NCI-H187 (cell line): Measurements from ENCODE around the gene ANTKMT.

Experiments used
- DNase-seq, 2 experiments: peaks; one replicate each; lab custom pipeline; 2025; lab: John Stamatoyannopoulos, UW

The ANTKMT gene

GRCh38 chr16:720990-721764 is at the start of gene ANTKMT:
Gene ANTKMT, plus strand, starts transcription at chr16:721146. Its CDS starts 129 bp downstream, at chr16:721275.
- peak; percentile 89 to 91 for DNase-seq

- DNase-seq, result no peak
Measured at GRCh38 chr16:671353-672131, 49.4 kb upstream of the ANTKMT start.

DNA sequence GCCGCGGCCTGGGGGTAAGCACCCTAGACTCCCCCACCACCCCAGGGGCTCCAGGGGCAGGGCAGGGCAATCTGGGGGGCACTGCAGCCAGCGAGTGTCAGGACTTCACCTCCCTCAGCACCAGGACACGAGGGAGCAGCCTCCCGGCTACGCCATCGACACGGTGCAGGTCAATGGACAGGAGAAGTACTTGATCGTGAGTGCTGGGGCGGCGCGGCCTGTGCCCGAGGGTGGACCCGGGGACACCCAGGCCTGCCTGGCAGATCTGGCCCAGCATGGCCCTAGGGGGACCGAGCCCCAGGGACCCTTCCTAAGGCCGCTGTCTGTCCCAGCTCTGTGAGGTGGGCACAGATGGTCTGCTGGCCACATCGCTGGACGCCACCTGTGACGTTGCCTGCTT is 48.6 kb upstream of the ANTKMT start:
- DNase-seq, result no peak

DNA sequence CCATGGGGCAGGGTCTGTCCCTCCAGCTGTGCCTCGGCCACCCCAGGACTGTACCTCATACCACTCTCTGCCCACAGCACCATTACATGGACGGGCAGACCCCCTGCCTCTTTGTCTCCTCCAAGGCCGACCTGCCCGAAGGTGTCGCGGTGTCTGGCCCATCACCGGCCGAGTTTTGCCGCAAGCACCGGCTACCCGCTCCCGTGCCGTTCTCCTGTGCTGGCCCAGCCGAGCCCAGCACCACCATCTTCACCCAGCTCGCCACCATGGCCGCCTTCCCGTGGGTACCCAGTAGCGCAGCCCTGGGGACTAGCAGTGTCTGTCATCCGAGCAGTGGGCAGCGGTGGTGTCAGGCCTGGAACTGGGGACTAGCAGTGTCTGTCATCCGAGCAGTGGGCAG is 48.1 kb upstream of the ANTKMT start:
- DNase-seq, result no peak

GRCh38 chr16:673399-673991 is 47.5 kb upstream of the ANTKMT start:
- DNase-seq, result no peak

- no peak for DNase-seq
Measured at GRCh38 chr16:674214-674881, 46.6 kb upstream of the ANTKMT start.

- DNase-seq, result no peak
Measured at GRCh38 chr16:674968-675883, 45.7 kb upstream of the ANTKMT start, which contains the start of gene RHBDL1. Gene RHBDL1, plus strand, starts transcription at chr16:675671. Its CDS starts 120 bp downstream, at chr16:675791.

DNA sequence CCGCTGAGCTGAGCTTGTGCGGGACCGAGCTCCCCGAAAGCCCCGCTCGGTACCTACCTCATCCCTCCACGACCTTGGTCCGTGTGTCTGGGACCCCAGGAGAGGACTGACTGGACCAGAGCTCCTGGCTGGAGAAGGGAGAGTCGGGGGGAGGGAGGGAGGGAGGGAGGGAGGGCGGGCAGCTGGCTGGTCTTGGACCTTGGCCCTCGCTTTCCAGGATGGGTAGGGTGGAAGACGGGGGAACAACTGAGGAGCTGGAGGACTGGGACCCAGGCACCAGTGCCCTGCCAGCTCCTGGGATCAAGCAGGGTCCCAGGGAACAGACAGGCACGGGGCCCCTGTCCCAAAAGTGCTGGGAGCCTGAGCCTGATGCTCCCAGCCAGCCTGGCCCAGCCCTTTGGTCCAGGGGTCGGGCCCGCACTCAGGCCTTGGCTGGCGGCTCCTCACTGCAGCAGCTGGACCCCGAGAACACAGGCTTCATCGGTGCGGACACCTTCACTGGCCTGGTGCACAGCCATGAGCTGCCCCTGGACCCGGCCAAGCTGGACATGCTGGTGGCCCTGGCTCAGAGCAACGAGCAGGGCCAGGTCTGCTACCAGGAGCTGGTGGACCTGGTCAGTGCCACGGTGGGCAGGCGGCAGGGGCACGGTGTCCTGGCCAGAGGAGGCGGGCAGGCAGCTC is 44.9 kb upstream of the ANTKMT start:
- no peak for DNase-seq

DNA sequence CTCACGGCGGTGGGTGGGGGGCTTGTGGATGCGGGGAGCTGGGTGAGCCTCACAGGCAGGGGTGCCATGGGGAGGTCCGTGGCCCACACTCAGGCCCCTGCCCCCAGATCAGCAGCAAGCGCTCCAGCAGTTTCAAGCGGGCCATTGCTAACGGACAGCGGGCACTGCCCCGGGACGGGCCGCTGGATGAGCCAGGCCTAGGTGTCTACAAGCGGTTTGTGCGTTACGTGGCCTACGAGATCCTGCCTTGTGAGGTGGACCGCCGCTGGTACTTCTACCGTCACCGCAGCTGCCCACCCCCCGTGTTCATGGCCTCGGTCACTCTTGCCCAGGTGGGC is 44.4 kb upstream of the ANTKMT start:
- no peak for DNase-seq

GRCh38 chr16:676913-677312 is 44.0 kb upstream of the ANTKMT start:
- peak; percentile 92 to 93 for DNase-seq

DNA sequence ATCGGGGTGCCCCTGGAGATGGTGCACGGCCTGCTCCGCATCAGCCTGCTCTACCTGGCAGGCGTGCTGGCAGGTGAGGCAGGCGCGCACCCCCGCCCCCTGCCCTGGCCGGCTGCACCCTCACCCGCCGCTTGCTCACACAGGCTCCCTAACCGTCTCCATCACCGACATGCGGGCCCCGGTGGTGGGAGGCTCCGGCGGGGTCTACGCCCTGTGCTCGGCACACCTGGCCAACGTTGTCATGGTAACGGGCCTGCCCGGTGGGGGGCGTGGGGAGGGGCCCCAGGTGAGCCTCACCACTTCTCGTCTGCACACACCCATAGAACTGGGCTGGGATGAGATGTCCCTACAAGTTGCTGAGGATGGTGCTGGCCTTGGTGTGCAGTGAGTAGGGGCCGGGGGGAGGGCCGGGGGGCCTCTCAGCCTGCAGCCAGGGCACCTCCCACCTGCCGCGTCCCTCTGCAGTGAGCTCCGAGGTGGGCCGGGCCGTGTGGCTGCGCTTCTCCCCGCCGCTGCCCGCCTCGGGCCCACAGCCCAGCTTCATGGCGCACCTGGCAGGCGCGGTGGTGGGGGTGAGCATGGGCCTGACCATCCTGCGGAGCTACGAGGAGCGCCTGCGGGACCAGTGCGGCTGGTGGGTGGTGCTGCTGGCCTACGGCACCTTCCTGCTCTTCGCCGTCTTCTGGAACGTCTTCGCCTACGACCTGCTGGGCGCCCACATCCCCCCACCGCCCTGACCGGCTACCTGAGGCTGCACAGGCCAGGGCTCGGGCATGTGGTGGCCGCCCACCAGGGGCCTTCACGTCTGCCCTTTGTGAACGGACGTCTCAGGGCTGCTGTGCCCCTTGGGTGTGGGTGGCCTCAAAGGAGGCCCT is 43.4 kb upstream of the ANTKMT start:
- DNase-seq, result peak; percentile 90 to 91

GRCh38 chr16:678209-678857 is 42.6 kb upstream of the ANTKMT start:
- no peak for DNase-seq

GRCh38 chr16:678858-679813 is 41.8 kb upstream of the ANTKMT start:
- DNase-seq, result peak; percentile 64 to 75

GRCh38 chr16:679814-680624 is 40.9 kb upstream of the ANTKMT start, which contains the start of gene STUB1:
Gene STUB1, plus strand, starts transcription at chr16:680410. Its CDS starts 116 bp downstream, at chr16:680526.
- DNase-seq, result peak; percentile 92 to 93

DNA sequence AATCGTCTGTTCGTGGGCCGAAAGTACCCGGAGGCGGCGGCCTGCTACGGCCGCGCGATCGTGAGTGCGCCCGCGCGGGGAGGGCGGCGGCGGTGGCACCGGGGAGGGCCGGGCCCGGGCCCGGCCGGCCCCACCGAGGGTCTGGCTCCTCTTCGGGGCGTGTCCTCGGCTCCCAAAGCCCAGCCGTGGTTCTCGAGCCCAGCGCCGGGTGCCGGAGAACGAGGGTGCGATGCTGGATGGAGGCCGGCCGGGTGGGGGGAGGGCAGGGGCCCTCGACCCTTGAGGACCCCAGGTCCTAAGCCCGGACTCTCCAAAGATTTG is 40.4 kb upstream of the ANTKMT start:
- no peak for DNase-seq

- no peak for DNase-seq
Measured at GRCh38 chr16:680967-681745, 39.8 kb upstream of the ANTKMT start.
